LNCAP (cell line): ENCODE results near the gene SMYD2.

ENCODE experiments used
- CTCF ChIP-seq: fragments of 450-650 bp; IDR thresholded peaks from 2 replicates; pipeline ENCODE4 v1.5.1; 2017; ENCODE audit warnings: mild to moderate bottlenecking

The SMYD2 gene

GRCh38 chr1:214386333-214386732, 105.4 kb downstream of the SMYD2 start:
- TF ChIP-seq CTCF = no peak
